ENCODE results near the gene PLK1.

The PLK1 gene

GRCh38 chr16:23682181-23682580 is 3.5 kb downstream of the PLK1 start:
- no peak for DNase-seq

DNA sequence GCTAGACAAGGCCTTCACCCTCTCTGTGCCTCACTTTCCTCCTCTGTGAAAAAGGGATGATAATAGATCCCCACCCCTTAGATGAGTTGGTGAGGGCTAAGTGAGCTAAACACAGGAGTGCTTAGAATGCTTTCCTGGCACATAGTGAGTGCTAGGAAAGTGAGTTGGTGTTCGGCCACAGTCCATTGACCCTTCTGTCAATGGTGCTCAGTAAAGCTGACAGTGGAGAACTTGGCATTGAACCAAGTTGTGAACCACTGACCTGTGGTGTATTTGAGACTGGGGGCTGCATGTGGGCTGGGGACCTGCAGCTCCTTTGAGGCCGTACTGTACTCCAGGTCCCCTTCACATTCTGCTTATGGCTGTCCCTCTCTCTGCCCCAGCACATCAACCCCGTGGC is 4.8 kb downstream of the PLK1 start:
- no peak for DNase-seq

GRCh38 chr16:23687034-23687808 is 8.5 kb downstream of the PLK1 start:
- DNase-seq, result no peak

DNA sequence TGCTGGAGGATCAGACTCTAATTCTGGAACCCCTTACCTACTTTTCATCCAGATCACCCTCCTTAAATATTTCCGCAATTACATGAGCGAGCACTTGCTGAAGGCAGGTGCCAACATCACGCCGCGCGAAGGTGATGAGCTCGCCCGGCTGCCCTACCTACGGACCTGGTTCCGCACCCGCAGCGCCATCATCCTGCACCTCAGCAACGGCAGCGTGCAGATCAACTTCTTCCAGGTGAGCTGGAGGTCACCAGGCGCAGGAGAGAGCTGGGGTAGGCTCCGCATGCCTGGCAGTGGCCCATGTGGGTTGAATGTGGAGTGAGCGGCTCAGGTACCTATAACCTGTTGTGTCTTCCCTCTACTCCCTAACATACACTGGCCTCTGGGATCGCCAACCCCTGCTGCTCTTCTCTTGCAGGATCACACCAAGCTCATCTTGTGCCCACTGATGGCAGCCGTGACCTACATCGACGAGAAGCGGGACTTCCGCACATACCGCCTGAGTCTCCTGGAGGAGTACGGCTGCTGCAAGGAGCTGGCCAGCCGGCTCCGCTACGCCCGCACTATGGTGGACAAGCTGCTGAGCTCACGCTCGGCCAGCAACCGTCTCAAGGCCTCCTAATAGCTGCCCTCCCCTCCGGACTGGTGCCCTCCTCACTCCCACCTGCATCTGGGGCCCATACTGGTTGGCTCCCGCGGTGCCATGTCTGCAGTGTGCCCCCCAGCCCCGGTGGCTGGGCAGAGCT is 10.9 kb downstream of the PLK1 start:
- no peak for DNase-seq

- DNase-seq, result no peak
Observed at GRCh38 chr16:23690771-23691482, 12.2 kb downstream of the PLK1 start.

DNA sequence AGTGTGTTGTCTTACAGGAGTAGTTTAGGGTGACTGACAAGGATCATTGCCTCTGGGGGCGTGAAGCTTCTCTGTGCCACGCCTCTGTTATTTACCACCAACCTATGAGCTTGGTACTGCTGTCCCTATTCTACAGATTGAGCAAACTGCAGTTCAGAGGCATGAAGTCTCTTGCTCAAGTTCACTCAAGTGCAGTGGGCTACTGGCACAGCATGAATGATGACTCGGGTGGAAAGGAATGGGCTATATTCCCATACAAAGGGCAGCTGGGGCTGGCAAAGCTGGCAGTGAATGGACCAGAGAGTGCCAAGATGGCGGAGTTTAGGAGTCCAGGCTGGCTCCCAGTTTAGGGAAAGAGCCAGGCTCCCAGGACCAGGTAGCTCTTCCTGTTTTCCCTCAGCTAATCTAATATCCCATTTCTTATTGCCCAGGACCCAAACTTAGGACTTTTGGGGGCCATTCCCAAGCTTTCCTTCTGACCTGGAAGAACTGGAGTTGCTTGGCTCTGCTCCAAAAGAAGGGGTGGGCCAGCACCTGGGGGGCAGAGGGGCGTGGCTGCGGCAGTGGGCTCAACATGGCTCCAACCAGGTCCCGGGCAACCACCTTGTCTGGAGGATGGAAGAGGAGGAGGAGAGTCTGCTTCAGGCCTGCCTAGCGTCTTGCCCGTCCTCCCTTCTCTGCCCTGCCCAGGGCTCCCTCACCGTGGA is 12.9 kb downstream of the PLK1 start:
- DNase-seq, result no peak

GRCh38 chr16:23692190-23692837 is 13.6 kb downstream of the PLK1 start:
- DNase-seq, result no peak

- no peak for DNase-seq
Observed at GRCh38 chr16:23694265-23694643, 15.6 kb downstream of the PLK1 start.

- no peak for DNase-seq
Observed at GRCh38 chr16:23694644-23695373, 16.1 kb downstream of the PLK1 start.

DNA sequence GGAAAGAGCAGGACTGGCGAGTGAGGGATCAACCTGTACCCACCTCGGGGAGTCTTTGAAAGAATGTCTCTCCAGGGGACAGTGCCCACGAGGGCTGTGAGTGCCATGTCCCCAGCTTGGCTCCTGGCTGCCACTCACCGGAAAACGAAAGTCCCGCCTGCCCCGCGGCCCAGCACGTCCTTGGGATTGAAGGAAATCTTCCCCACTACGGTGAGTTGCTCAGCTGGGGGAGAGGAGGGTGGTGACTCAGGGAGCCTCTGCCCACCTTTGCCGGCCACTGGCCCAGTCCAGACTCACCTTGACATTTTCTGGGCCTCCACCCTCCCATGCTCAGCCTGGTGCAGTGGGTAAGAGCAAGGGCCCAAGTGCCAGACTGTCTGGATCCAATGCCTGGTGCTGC is 17.1 kb downstream of the PLK1 start:
- no peak for DNase-seq

GRCh38 chr16:23699100-23699499 is 20.4 kb downstream of the PLK1 start:
- DNase-seq, result no peak

GRCh38 chr16:23700093-23700492 is 21.4 kb downstream of the PLK1 start:
- DNase-seq, result no peak

DNA sequence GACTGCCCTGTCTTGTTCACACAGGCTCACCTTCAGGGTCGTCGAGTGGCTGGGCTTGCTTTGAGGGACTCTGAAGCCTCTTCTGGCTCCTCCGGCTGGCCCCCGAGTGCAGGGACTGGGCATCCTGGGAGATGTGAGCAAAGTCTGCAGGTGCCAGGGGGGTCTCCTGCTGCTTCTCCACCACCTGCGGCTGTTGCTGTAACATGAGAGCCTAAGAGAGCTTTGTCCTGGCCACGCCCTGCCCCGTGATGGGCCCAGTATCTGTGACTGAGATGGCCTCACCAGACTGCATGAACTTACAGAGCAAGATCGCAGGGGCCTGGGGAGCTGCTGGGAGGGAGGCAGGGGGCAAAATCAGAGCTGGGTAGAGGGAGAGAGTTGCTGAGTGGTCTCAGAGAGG is 21.8 kb downstream of the PLK1 start:
- DNase-seq, result peak; percentile 14

GRCh38 chr16:23701045-23701444 is 22.4 kb downstream of the PLK1 start:
- no peak for DNase-seq

GRCh38 chr16:23702951-23703350 is 24.3 kb downstream of the PLK1 start:
- DNase-seq, result no peak

GRCh38 chr16:23704772-23705516 is 26.3 kb downstream of the PLK1 start:
- DNase-seq, result no peak

DNA sequence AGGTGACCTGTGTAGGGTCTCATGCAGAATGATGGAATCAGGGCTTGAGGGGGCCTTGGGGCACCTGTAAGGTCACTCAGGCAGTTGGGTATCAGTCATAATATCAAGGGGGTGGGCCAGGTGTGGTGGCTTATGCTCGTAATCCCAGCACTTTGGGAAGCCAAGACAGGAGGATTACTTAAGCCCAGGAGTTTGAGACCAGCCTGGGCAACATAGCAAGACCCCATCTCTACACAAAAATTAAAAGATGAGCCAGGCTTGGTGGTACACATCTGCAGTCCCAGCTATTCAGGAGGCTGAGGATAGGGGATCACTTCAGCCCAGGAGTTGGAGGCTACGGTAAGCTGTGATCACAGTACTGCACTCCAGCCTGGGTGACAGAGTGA is 26.8 kb downstream of the PLK1 start:
- DNase-seq, result no peak

GRCh38 chr16:23706439-23706838 is 27.8 kb downstream of the PLK1 start:
- no peak for DNase-seq

DNA sequence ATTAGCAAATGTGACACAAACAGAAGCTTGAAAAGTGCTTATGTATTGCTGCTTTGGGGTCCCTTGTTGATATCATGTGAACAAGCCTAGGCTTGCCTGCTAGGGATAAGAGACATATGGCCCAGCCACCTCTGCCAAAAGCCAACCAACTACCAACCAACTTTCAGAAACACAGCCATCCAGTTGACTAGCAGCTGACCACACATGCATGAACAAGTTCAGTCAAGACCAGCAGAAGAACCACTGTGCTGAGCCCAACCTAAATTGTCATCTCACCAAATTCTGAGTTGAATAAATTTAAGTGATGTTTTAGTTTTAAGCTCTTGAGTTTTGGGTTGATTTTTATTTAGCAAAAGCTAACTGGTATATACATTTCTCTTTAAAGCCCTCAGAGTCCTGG is 30.8 kb downstream of the PLK1 start:
- DNase-seq, result no peak

- no peak for DNase-seq
Observed at GRCh38 chr16:23710008-23710407, 31.3 kb downstream of the PLK1 start.

DNA sequence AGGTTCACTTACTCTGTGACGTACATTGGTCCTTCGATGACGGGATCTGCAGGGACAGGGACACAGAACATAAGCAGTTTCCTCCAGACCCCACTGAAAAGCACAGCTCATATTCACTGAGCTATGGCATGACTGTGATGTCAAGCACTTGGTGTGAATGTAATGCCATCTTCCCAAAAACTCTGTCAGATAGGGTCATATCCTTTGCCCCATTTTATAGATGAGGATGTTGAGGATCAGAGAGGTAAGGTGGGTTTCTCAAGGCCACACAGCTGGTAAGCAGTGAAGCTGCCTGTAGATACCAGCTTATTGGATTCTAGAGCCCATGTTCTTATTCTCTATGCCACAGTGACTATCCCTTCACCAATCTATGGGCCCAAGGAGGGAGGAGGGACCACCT is 31.8 kb downstream of the PLK1 start:
- DNase-seq, result no peak

Data from NCI-H1436 treated with DMSO at 0.1 percent for 48 hours (cell line).